Hepatocyte (in vitro differentiated cells): ENCODE measurements around the gene NTF3. TPM values are rescaled to one million over a fixed set of nuclear protein-coding genes. Genes with fewer than 3 reads are reported as not detected.

ENCODE experiments used
- DNase-seq: peaks from one replicate; pipeline ENCODE4 v3.0.0-alpha.2; 2016; ENCODE audit warnings: low spot score
- H2AFZ ChIP-seq: fragments of 200-600 bp; sonication (generic); 2 replicates; pipeline ENCODE4 v1.6.0; 2016; ENCODE audit warnings: antibody characterized with exemption, mild to moderate bottlenecking
- H3K27ac ChIP-seq: fragments of 200-600 bp; sonication (generic); 2 replicates; pipeline ENCODE4 v1.5.1; 2016; ENCODE audit warnings: mild to moderate bottlenecking
- H3K27me3 ChIP-seq: fragments of 200-600 bp; sonication (generic); 2 replicates; pipeline ENCODE4 v1.6.1; 2016
- H3K36me3 ChIP-seq: fragments of 200-600 bp; sonication (generic); replicated peaks from 2 replicates; pipeline ENCODE4 v1.5.1; 2016; ENCODE audit warnings: low read depth; ENCODE audit not compliant: insufficient read depth
- H3K4me1 ChIP-seq: fragments of 200-600 bp; sonication (generic); 2 replicates; pipeline ENCODE4 v1.5.1; 2016; ENCODE audit warnings: mild to moderate bottlenecking, moderate library complexity; ENCODE audit not compliant: insufficient read depth
- H3K4me2 ChIP-seq: fragments of 200-600 bp; sonication (generic); 2 replicates; pipeline ENCODE4 v1.6.0; 2016
- H3K4me3 ChIP-seq: fragments of 200-600 bp; sonication (generic); 2 replicates; pipeline ENCODE4 v1.5.1; 2016; ENCODE audit warnings: mild to moderate bottlenecking
- H3K79me2 ChIP-seq: fragments of 200-600 bp; sonication (generic); 2 replicates; pipeline ENCODE4 v1.6.0; 2017; ENCODE audit warnings: mild to moderate bottlenecking
- H3K9me2 ChIP-seq: fragments of 200-600 bp; sonication (generic); replicated peaks from 2 replicates; pipeline ENCODE4 v1.6.0; 2017; ENCODE audit warnings: mild to moderate bottlenecking; ENCODE audit not compliant: insufficient read depth
- H3K9me3 ChIP-seq: fragments of 200-600 bp; sonication (generic); 2 replicates; pipeline ENCODE4 v1.5.1; 2016; ENCODE audit warnings: low read depth, mild to moderate bottlenecking
- H4K20me1 ChIP-seq: fragments of 200-600 bp; sonication (generic); 2 replicates; pipeline ENCODE4 v1.6.0; 2016; ENCODE audit warnings: mild to moderate bottlenecking; ENCODE audit not compliant: insufficient read depth, poor library complexity, severe bottlenecking
- CTCF ChIP-seq: fragments of 200-600 bp; sonication (generic); IDR thresholded peaks from 2 replicates; pipeline ENCODE4 v1.5.1; 2016; ENCODE audit warnings: antibody characterized with exemption, mild to moderate bottlenecking; ENCODE audit not compliant: poor library complexity
- EZH2 ChIP-seq: fragments of 200-600 bp; sonication (generic); IDR thresholded peaks from 2 replicates; pipeline ENCODE4 v1.6.1; 2016; ENCODE audit warnings: antibody characterized with exemption, mild to moderate bottlenecking, borderline replicate concordance
- EZH2phosphoT487 ChIP-seq: fragments of 200-600 bp; sonication (generic); IDR thresholded peaks from one replicate; pipeline ENCODE4 v1.6.1; 2018; ENCODE audit warnings: antibody characterized with exemption, mild to moderate bottlenecking, low read depth, moderate library complexity; ENCODE audit not compliant: unreplicated experiment, severe bottlenecking
- WGBS: methylation state at CpG from one replicate; pipeline ENCODE4 v1.1.6; 2016; ENCODE audit warnings: low lambda C conversion rate; ENCODE audit errors: missing lambda C conversion rate; 5-methylcytosine and 5-hydroxymethylcytosine counted together
- polyA plus RNA-seq: library from polyadenylated mRNA; unstranded; fragments of >200 nt; fragmentation: Nextera tagmentation; extraction: Ambion mirVana; gene quantifications from 2 replicates; pipeline ENCODE4 v1.2.1, GENCODE V29; 2016
- total RNA-seq: library from RNA; depleted of rRNA; stranded (reverse); fragments of >200 nt; gene quantifications from 2 replicates; pipeline ENCODE4 v1.2.3, GENCODE V29; 2014

NTF3 gene
- total and polyA plus RNA-seq, 2 experiments from 2014 or later: 5.0 to 7.1 TPM

GRCh38 chr12:5452569-5452968 lies 20.7 kb downstream of the NTF3 start:
- TF ChIP-seq CTCF: no peak
- no peak for TF ChIP-seq EZH2phosphoT487
- no peak for TF ChIP-seq EZH2
- no peak overlapping the region for H2AFZ ChIP-seq
- no peaks in the 10 kb centered on the region for H3K27me3 ChIP-seq
- peaks cover 23% of the 10 kb centered on the region for H3K79me2 ChIP-seq
- H4K20me1 ChIP-seq: no peaks in the 10 kb centered on the region
- H3K9me2 ChIP-seq: no peaks in the 10 kb centered on the region
- 94% methylated on average over 9 of the region's 9 CpGs for WGBS
- no peak overlapping the region for H3K4me3 ChIP-seq
- DNase-seq: no peak
- H3K36me3 ChIP-seq: no peaks in the 10 kb centered on the region
- no peak overlapping the region for H3K4me2 ChIP-seq
- H3K27ac ChIP-seq: no peak overlapping the region
- H3K4me1 ChIP-seq: peaks cover 15% of the 10 kb centered on the region
- H3K9me3 ChIP-seq: no peaks in the 10 kb centered on the region

GRCh38 chr12:5453466-5453865 lies 21.6 kb downstream of the NTF3 start:
- Histone ChIP-seq H3K9me3 (no peaks in the 10 kb centered on the region), H3K79me2 (peaks cover 18% of the 10 kb centered on the region), H3K4me3 (no peak overlapping the region), H3K27ac (peak overlapping the region; percentile 11), H3K4me2 (no peak overlapping the region), H3K9me2 (no peaks in the 10 kb centered on the region), H4K20me1 (no peaks in the 10 kb centered on the region), H3K36me3 (no peaks in the 10 kb centered on the region), H2AFZ (no peak overlapping the region), H3K27me3 (no peaks in the 10 kb centered on the region), H3K4me1 (peaks cover 15% of the 10 kb centered on the region)
- TF ChIP-seq CTCF (no peak), EZH2phosphoT487 (no peak), EZH2 (no peak)
- WGBS: 37% methylated on average over 5 of the region's 5 CpGs
- DNase-seq: no peak

GRCh38 chr12:5455045-5455444 lies 23.1 kb downstream of the NTF3 start:
- no peaks in the 10 kb centered on the region for H3K9me2 ChIP-seq
- no peak for DNase-seq

More at GRCh38 chr12:5455045-5455444, 23.1 kb downstream of the NTF3 start:
- 73% methylated on average over 11 of the region's 11 CpGs for WGBS
- H3K4me1 ChIP-seq: peaks cover 15% of the 10 kb centered on the region
- H3K4me3 ChIP-seq: no peak overlapping the region
- no peak overlapping the region for H2AFZ ChIP-seq
- H3K27ac ChIP-seq: no peak overlapping the region
- no peaks in the 10 kb centered on the region for H3K9me3 ChIP-seq
- no peak overlapping the region for H3K4me2 ChIP-seq
- TF ChIP-seq EZH2phosphoT487 (no peak), EZH2 (no peak), CTCF (no peak)
- no peaks in the 10 kb centered on the region for H3K27me3 ChIP-seq
- H3K79me2 ChIP-seq: peaks cover 21% of the 10 kb centered on the region
- H4K20me1 ChIP-seq: no peaks in the 10 kb centered on the region
- H3K36me3 ChIP-seq: no peaks in the 10 kb centered on the region
